ENCODE measurements around the gene TOMM70. TPM values are rescaled to one million over a fixed set of nuclear protein-coding genes. Genes with fewer than 3 reads are reported as not detected.

The TOMM70 gene
- total and polyA plus RNA-seq, 2 of the 13 experiments (the other 11 are each of a cell fraction or from before 2014, with no cell fraction given): 27.0 to 77.2 TPM

- TF ChIP-seq CREM (IDR thresholded peaks at IDR 0.05): 0 out of 2 replicates have a peak, but pooled peaks have one; percentile 18
- no peak for TF ChIP-seq CREM (CRISPR knock-in tag; IDR thresholded peaks at IDR 0.05)
- TF ChIP-seq, protein P1, sequence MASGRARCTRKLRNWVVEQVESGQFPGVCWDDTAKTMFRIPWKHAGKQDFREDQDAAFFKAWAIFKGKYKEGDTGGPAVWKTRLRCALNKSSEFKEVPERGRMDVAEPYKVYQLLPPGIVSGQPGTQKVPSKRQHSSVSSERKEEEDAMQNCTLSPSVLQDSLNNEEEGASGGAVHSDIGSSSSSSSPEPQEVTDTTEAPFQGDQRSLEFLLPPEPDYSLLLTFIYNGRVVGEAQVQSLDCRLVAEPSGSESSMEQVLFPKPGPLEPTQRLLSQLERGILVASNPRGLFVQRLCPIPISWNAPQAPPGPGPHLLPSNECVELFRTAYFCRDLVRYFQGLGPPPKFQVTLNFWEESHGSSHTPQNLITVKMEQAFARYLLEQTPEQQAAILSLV (CRISPR knock-in tag; IDR thresholded peaks at IDR 0.05; ENCODE audit: borderline replicate concordance): no peak
- TF ChIP-seq IRF2 (CRISPR knock-in tag; IDR thresholded peaks at IDR 0.05): no peak
- no peak for TF ChIP-seq CREB1 (IDR thresholded peaks at IDR 0.05)
- TF ChIP-seq CREB1 (CRISPR knock-in tag; IDR thresholded peaks at IDR 0.05): no peak
- TF ChIP-seq SOX5 (CRISPR knock-in tag; IDR thresholded peaks at IDR 0.05; ENCODE audit: borderline replicate concordance): peak; percentile 69; the same call in 1 of the 2 replicates
- TF ChIP-seq HDAC2 (CRISPR knock-in tag; IDR thresholded peaks at IDR 0.05): no peak
- TF ChIP-seq, protein P2, sequence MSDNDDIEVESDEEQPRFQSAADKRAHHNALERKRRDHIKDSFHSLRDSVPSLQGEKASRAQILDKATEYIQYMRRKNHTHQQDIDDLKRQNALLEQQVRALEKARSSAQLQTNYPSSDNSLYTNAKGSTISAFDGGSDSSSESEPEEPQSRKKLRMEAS (IDR thresholded peaks at IDR 0.05): peak; percentile 26
- TF ChIP-seq TCF12 (IDR thresholded peaks at IDR 0.05): no peak
- no peak for TF ChIP-seq TCF12 (CRISPR knock-in tag; IDR thresholded peaks at IDR 0.05)
- no peak for TF ChIP-seq NFYB (CRISPR knock-in tag; IDR thresholded peaks at IDR 0.05)
- TF ChIP-seq KDM5B (CRISPR knock-in tag; IDR thresholded peaks at IDR 0.05; ENCODE audit: borderline replicate concordance): no peak
- TF ChIP-seq ARHGAP35 (CRISPR knock-in tag; IDR thresholded peaks at IDR 0.05; ENCODE audit: borderline replicate concordance): no peak
- no peak for TF ChIP-seq ESRRA (CRISPR knock-in tag; IDR thresholded peaks at IDR 0.05; ENCODE audit: low read depth)
- TF ChIP-seq MEIS2 (CRISPR knock-in tag; IDR thresholded peaks at IDR 0.05): no peak
- peak; percentile 55; the same call in 1 of the 2 replicates for TF ChIP-seq FOXJ3 (CRISPR knock-in tag; IDR thresholded peaks at IDR 0.05; ENCODE audit: borderline replicate concordance)
- TF ChIP-seq, protein P3, sequence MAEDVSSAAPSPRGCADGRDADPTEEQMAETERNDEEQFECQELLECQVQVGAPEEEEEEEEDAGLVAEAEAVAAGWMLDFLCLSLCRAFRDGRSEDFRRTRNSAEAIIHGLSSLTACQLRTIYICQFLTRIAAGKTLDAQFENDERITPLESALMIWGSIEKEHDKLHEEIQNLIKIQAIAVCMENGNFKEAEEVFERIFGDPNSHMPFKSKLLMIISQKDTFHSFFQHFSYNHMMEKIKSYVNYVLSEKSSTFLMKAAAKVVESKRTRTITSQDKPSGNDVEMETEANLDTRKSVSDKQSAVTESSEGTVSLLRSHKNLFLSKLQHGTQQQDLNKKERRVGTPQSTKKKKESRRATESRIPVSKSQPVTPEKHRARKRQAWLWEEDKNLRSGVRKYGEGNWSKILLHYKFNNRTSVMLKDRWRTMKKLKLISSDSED (CRISPR knock-in tag; IDR thresholded peaks at IDR 0.05): no peak
- no peak for TF ChIP-seq ZNF543 (CRISPR knock-in tag; IDR thresholded peaks at IDR 0.05)
- TF ChIP-seq SNAPC4 (CRISPR knock-in tag; IDR thresholded peaks at IDR 0.05): no peak
- no peak for TF ChIP-seq ZSCAN12 (CRISPR knock-in tag; IDR thresholded peaks at IDR 0.05)
- TF ChIP-seq, protein P4, sequence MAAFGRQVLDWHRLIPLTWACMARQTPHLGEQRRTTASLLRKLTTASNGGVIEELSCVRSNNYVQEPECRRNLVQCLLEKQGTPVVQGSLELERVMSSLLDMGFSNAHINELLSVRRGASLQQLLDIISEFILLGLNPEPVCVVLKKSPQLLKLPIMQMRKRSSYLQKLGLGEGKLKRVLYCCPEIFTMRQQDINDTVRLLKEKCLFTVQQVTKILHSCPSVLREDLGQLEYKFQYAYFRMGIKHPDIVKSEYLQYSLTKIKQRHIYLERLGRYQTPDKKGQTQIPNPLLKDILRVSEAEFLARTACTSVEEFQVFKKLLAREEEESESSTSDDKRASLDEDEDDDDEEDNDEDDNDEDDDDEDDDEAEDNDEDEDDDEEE (CRISPR knock-in tag; IDR thresholded peaks at IDR 0.05): no peak
- no peak for TF ChIP-seq NR1H2 (CRISPR knock-in tag; IDR thresholded peaks at IDR 0.05; ENCODE audit: borderline replicate concordance, low read depth)
Observed at GRCh38 chr3:100411091-100411982, 10.4 kb upstream of the TOMM70 start (continued).
